Islet precursor cell (in vitro differentiated cells): ENCODE measurements around the gene SLAMF6.
"Not testable (repeated sequence)": the region's sequence is repeated elsewhere in the genome, so short reads cannot be mapped to it uniquely, and the experiment has no call there.

Experiments
- DNase-seq: peaks from one replicate; pipeline ENCODE4 v3.0.0-alpha.2; 2018

Gene SLAMF6

GRCh38 chr1:160541622-160542302 is 18.7 kb upstream of the SLAMF6 start:
- DNase-seq: no peak

DNA sequence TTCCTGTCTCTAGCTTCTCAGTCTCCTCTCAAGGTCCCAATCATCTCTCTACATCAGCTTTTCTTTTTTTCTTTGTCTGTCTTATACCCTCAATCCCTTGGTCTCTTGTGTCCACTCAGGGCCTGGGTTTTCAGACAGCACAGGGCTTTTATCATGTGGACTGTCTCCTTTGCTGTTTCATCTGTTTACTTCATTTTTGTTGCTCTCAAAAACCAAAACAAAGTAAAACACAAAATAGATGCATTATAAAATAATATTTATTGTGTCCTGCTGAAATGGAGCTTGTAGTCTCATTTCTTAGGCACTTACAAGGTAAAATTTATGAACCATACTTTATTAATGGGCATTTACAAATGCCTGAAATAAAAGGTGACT is 17.8 kb upstream of the SLAMF6 start:
- DNase-seq: no peak

DNA sequence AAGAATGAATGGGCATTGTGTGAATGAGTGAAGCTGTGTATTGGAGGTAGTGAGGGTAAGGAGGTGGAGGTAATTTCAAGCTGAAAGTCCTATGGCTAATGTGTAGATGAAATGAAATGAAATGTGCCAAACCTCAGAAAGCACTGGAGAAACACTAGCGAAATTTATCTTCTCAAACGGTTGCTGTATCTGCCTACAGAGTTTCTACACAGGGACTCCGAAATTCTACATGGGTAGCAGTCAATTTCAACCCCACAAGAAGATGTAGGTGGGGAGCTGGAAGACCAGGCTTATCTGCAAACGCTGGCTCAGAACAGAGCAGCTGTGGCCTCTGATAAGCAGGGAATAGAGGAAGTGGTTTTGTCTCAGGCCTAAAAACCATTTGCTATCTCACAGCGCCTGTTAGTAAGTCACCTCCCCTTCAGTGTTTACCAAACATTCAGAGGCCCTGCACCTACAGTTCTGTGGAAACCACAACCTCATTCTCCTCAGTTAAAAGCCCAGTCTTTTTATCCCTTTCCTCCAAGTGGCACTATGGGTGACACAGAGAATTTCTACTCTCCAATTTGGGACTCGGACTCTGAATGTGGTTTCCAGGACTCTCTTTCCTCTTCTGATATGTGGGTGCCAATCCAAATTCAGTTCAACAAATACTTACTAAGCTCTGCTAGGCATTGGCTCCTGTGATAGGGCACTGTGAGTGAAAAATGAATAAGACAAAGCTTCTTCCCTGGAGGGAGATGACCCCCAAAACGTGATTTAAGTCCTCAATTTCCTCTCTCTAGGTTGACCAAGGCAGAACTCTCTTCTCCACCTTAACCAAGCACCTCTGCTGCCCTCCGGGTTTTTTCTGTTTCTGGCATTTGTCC is 17.2 kb upstream of the SLAMF6 start:
- peak; percentile 64 for DNase-seq

DNA sequence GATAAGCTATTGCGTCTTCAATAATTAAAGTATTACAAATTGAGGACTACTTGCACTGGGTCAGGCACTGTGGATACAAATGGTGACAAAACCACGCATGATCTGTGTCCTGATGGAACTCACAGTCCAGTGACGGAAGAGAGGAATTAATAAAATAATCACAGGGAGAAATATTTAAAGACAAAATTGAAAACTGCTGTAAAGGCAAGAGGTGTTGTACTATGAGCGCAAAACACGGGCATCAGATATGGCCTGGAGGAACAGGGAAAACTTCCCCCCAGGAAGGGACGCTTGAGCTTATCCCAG is 16.6 kb upstream of the SLAMF6 start:
- no peak for DNase-seq

DNA sequence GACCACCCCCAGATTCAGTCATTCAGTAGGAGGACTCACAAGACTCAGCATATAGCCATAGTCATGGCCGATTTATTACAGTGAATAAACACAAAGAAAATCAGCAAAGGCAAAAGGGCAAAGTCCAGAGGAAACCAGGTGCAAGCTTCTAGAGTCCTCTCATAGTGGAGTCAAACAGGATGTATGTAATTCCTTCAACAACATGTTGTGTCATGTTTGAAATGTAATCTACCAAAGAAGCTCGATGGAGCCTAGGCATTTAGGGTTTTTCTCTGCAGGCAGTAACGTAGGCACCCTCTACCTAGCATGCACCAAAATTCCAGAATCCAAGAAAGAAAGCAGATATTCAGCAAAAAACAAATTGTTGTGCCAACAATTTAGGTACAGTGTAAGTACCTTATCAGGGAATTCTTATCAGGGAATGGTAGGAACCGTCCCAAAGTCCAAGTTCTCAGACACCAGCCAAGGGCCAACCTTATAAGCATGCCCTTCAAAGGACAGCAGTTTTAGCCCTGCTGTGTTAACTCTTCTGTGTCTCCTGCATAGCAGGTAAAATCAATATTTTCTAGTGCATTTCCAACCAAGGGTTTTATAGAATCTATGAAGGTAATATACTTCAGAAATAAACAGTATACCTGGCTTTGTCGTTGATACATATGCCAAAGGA is 16.1 kb upstream of the SLAMF6 start:
- DNase-seq: no peak

GRCh38 chr1:160537714-160538665 is 14.9 kb upstream of the SLAMF6 start:
- no peak for DNase-seq

DNA sequence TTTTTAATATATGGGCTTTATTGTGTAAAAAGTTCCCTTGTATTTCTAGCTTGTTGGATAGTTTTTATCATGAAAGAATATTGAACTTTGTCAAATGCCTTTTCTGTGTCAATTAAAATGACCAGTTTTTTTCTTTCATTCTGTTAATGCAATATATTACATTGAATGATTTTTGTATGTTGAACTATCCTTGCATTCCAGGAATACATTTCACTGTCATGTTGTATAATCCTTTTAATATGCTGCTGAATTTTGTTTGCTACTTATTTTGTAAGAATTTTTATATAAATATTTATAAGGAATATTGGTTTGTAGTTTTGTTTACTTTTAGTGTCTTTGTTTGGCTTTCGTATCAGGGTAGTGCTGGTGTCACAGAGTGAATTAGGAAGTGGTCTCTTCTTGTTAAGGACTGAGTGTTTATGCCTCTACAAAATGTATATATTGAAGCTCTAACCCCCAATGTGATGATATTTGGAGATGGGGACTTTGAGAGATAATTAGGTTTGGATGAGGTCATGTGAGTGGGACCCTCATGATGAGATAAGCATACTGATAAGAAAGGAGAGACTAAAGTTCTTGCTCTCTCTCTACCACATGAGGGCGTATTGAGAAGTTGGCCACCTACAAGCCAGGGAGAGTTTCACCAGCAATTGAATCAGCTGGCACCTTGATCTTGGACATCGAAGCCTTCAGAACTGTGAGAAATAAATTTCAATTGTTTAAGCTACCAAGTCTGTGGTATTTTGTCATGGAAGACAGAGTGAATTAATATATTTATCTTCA is 12.0 kb upstream of the SLAMF6 start:
- DNase-seq: no peak

GRCh38 chr1:160532557-160532813 is 9.4 kb upstream of the SLAMF6 start:
- DNase-seq: not testable (repeated sequence)

- DNase-seq: not testable (repeated sequence)
Observed at GRCh38 chr1:160531809-160532556, 8.9 kb upstream of the SLAMF6 start.

GRCh38 chr1:160529401-160529952 is 6.4 kb upstream of the SLAMF6 start:
- peak; percentile 45 for DNase-seq

- DNase-seq: not testable (repeated sequence)
Observed at GRCh38 chr1:160523789-160524188, 734 bp upstream of the SLAMF6 start.

GRCh38 chr1:160522136-160522535 is 919 bp downstream of the SLAMF6 start:
- no peak for DNase-seq

DNA sequence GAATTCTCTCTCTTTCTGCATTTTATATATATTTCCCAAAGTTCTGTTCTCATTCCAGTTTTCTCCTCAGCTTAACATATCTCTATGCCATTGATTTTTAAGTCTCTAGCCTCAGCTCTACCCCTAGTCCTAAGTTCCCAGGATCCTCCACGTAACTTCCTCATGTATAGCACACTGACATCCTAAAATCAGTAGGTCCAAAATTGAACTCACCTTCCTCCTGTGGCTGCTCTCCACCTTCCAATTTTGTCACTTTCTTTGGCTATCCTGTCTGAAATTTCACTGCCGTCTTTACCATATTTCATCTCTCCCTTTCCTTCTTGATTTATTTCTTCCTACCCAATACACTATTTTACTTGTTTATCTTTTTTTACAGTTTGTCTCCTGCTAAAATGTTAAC is 1.5 kb downstream of the SLAMF6 start:
- no peak for DNase-seq

- no peak for DNase-seq
Observed at GRCh38 chr1:160520999-160521398, 2.1 kb downstream of the SLAMF6 start.

DNA sequence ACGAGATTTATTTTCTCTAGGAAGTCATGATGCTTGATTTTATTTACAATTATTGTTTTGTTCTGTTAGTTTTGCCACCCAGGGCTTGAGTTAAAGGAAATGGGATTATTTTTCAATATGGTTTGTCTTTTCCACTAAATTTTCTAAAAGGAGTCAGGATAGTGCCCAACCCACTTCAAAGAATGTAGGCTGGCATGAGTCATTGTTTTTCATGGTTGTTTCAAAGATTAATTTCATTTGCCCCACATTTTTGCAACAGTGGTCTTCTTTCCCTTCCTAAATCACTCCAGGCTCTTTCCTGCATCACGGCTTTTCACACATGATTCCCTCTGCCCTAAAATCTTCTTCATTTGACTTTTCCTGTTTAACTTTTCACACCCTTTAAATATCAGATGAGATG is 2.5 kb downstream of the SLAMF6 start:
- DNase-seq: no peak

GRCh38 chr1:160519642-160520435 is 3.2 kb downstream of the SLAMF6 start:
- no peak for DNase-seq

GRCh38 chr1:160517519-160517918 is 5.5 kb downstream of the SLAMF6 start:
- not testable (repeated sequence) for DNase-seq

DNA sequence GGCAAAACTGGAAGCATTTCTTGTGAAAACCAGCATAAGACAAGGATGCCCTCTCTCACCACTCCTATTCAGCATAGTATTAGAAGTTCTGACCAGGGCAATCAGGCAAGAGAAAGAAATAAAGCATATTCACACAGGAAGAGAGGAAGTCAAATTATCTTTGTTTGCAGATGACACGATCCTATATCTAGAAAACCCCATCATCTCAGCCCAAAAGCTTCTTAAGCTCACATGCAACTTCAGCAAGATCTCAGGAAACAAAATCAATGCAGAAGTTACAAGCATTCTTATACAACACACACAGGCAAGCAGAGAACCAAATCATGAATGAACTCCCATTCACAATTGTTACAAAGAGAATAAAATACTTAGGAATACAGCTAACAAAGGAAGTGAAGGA is 7.1 kb downstream of the SLAMF6 start:
- not testable (repeated sequence) for DNase-seq

DNA sequence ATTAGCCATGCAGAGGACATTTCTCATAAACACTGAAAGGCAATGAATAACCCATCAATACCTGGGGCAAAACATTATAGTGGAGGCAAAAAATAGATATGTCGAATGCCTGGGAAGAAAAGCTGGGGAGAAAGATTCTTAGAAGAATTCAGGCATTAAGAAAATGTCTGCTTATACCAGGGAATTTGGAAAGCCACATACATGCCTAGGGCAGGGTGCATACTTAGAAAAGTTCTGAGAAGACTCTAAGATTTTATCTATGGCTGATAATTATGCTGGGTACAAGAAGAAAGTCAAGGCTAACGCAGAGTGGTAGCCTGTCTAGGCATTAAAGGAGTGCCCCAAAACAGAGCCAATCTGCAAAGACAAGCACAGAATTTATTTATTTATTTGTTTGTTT is 18.4 kb downstream of the SLAMF6 start:
- no peak for DNase-seq

DNA sequence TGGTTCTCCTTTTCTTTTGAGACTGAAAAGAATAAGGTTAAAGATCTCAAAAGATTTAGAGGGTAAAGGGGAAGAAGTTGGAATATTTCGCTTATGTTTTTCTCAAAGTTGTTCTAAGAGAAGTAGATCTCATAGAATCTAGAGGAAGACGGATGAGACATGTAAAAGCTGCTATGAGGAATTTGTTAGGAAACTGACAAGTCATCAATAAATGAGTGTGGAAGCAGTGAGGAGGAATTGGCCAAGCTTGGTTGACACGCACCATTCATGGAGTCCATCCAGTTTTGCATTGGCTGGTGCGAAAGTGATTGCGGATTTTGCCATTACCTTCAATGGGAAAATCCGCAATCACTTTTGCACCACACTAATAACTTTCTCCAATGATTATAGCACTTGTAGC is 20.0 kb downstream of the SLAMF6 start:
- DNase-seq: no peak
